OCI-LY3 (cell line): ENCODE data around the gene CENPU.
"Not testable (repeated sequence)": the region's sequence is repeated elsewhere in the genome, so short reads cannot be mapped to it uniquely, and the experiment has no call there.

Experiments used
- H2AFZ ChIP-seq: fragments of 200-600, 300-600 bp; shearing (Covaris generic); 2 replicates; pipeline ENCODE4 v1.6.0; 2014; ENCODE audit warnings: antibody characterized with exemption, low read depth, low read length
- H3K27ac ChIP-seq: fragments of 200-600, 300-600 bp; sonication (generic); 2 replicates; pipeline ENCODE4 v1.5.1; 2014; ENCODE audit warnings: mild to moderate bottlenecking, low read length, moderate library complexity, mixed read lengths
- H3K27me3 ChIP-seq: fragments of 200-600, 300-600 bp; sonication (generic); 2 replicates; pipeline ENCODE4 v1.6.1; 2014; ENCODE audit warnings: low read depth, low read length, mixed read lengths
- H3K36me3 ChIP-seq: fragments of 200-600, 300-600 bp; sonication (generic); replicated peaks from 2 replicates; pipeline ENCODE3; 2014; ENCODE audit warnings: low read depth, low read length, mixed read lengths
- H3K4me1 ChIP-seq: fragments of 300-600, 200-600 bp; sonication (generic); 2 replicates; pipeline ENCODE4 v1.6.1; 2014; ENCODE audit warnings: low read length, mixed read lengths
- H3K4me2 ChIP-seq: fragments of 200-600, 300-600 bp; sonication (generic); 2 replicates; pipeline ENCODE4 v1.6.1; 2014; ENCODE audit warnings: low read length, mixed read lengths
- H3K4me3 ChIP-seq: fragments of 300-600, 200-600 bp; sonication (generic); 2 replicates; pipeline ENCODE4 v1.5.1; 2014; ENCODE audit warnings: antibody characterized with exemption, mild to moderate bottlenecking, low read length, moderate library complexity
- H3K79me2 ChIP-seq: fragments of 300-600, 200-600 bp; shearing (Covaris generic); 2 replicates; pipeline ENCODE4 v1.6.1; 2014; ENCODE audit warnings: mild to moderate bottlenecking, low read length, mixed read lengths
- H3K9ac ChIP-seq: fragments of 300-600, 200-600 bp; shearing (Covaris generic); 2 replicates; pipeline ENCODE4 v1.6.0; 2014; ENCODE audit warnings: mild to moderate bottlenecking, low read length, moderate library complexity
- H3K9me3 ChIP-seq: fragments of 200-600, 300-600 bp; shearing (Covaris generic); 2 replicates; pipeline ENCODE4 v1.6.1; 2014; ENCODE audit warnings: low read length, mixed read lengths; ENCODE audit not compliant: insufficient read depth
- H4K20me1 ChIP-seq: fragments of 200-600, 300-600 bp; sonication (generic); 2 replicates; pipeline ENCODE4 v1.6.1; 2016; ENCODE audit warnings: low read length, mixed read lengths; ENCODE audit not compliant: insufficient read depth
- CTCF ChIP-seq: fragments of 200-600, 300-600 bp; sonication (generic); IDR thresholded peaks from 2 replicates; pipeline ENCODE4 v1.5.1; 2014; ENCODE audit warnings: antibody characterized with exemption, low read length, low read depth
- EZH2phosphoT487 ChIP-seq: fragments of 200-600 bp; shearing (Covaris generic); IDR thresholded peaks from 2 replicates; pipeline ENCODE4 v1.6.1; 2018; ENCODE audit warnings: antibody characterized with exemption, mixed run types, low read depth

Gene CENPU

DNA sequence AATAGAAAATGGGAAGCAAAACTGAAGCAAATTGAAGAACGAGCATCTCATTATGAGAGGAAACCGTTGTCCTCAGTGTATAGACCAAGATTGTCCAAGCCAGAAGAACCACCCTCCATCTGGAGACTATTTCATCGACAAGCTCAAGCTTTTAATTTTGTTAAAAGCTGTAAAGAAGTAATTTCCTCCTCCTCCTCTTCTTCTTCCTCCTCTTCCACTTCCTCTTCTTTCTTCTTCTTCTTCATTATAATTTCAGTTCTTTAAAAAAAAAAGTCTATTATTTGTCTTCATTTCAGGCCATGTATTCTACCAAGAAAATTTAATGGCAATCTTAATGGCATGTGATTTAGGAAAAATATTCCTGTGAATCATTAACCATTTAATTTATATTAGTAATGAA is 76.8 kb downstream of the CENPU start:
- no peaks in the 10 kb centered on the region for H4K20me1 ChIP-seq
- H2AFZ ChIP-seq: no peak overlapping the region
- peak overlapping the region; percentile 17; the same call in 1 of the 2 replicates for H3K4me2 ChIP-seq
- no peaks in the 10 kb centered on the region for H3K79me2 ChIP-seq
- no peaks in the 10 kb centered on the region for H3K36me3 ChIP-seq
- no peak overlapping the region for H3K9ac ChIP-seq
- no peaks in the 10 kb centered on the region for H3K27me3 ChIP-seq
- H3K9me3 ChIP-seq: no peaks in the 10 kb centered on the region
- peaks cover 13% of the 10 kb centered on the region for H3K4me1 ChIP-seq
- H3K4me3 ChIP-seq: no peak overlapping the region
- H3K27ac ChIP-seq: no peak overlapping the region
- TF ChIP-seq EZH2phosphoT487 (no peak), CTCF (no peak)

DNA sequence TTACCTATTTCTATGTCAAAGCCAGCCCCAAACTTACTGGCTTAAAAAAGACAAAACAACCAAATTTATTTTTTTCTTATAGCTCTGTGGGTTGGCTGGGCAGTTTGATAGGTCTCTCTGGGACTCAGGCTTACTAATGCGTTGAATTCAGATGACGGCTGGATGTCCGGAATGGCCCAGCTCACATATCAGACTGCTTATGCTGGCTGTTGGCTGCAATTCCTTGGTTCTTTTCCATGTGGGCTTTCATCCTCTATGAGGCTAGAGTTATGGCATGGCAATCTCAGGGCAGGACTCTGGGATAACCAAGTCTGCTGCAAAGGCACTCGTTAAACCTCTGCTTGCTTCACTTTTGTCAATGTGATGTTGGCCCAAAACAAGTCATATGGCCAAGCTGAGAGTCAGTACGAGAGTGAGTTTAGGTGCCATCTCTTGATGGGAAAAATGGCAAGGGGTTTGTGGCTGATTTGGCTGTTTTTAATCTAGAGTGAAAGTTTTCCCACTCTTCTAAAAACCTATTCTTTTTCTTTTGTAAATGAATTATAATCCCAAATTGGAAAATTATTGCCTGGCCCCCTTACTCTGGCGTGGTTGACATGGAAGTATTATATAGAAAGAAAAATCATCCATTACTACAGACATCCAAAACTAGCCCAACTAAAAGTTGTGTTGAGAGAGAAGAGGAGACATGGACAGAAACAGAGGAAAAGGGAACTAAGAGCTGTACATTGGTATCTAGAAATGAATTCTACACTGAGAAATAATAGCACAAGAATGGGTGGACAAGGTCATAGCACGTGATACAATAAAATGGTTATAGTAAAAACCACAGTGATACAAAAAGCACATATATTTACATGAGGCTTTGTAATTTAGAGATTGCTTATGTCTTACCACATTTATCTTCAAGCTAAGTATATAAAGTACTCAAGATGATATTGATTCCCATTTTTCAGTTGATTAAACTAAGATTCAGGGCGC is 77.7 kb downstream of the CENPU start:
- no peak for TF ChIP-seq EZH2phosphoT487
- TF ChIP-seq CTCF: no peak
- Histone ChIP-seq H3K9me3 (no peaks in the 10 kb centered on the region), H3K9ac (no peak overlapping the region), H3K4me3 (no peak overlapping the region), H2AFZ (no peak overlapping the region), H3K79me2 (no peaks in the 10 kb centered on the region), H3K4me2 (peak overlapping the region; percentile 17; the same call in 1 of the 2 replicates), H3K4me1 (peaks cover 13% of the 10 kb centered on the region), H3K27ac (no peak overlapping the region), H3K36me3 (no peaks in the 10 kb centered on the region), H4K20me1 (no peaks in the 10 kb centered on the region), H3K27me3 (no peaks in the 10 kb centered on the region)

GRCh38 chr4:184653650-184654049 is 80.2 kb downstream of the CENPU start:
- no peak overlapping the region for H3K4me3 ChIP-seq
- H3K9me3 ChIP-seq: no peaks in the 10 kb centered on the region
- H3K27me3 ChIP-seq: no peaks in the 10 kb centered on the region
- peaks cover 13% of the 10 kb centered on the region for H3K4me1 ChIP-seq
- H4K20me1 ChIP-seq: no peaks in the 10 kb centered on the region
- no peak overlapping the region for H3K27ac ChIP-seq
- no peak overlapping the region for H2AFZ ChIP-seq
- H3K4me2 ChIP-seq: no peak overlapping the region
- TF ChIP-seq CTCF: no peak
- TF ChIP-seq EZH2phosphoT487: no peak
- no peak overlapping the region for H3K9ac ChIP-seq
- H3K36me3 ChIP-seq: no peaks in the 10 kb centered on the region
- H3K79me2 ChIP-seq: peaks cover 5% of the 10 kb centered on the region

- H4K20me1 ChIP-seq, H3K9ac ChIP-seq, H2AFZ ChIP-seq, H3K4me2 ChIP-seq, H3K9me3 ChIP-seq, H3K4me3 ChIP-seq, H3K27me3 ChIP-seq, H3K27ac ChIP-seq, H3K36me3 ChIP-seq: not testable (repeated sequence)
- Histone ChIP-seq H3K79me2 (peaks cover 15% of the 10 kb centered on the region), H3K4me1 (peaks cover 15% of the 10 kb centered on the region)
Measured at GRCh38 chr4:184652681-184653080, 81.2 kb downstream of the CENPU start.
